NCI-H2171 (cell line): Measurements from ENCODE around the gene TBCD.
"Not testable (repeated sequence)": the region's sequence is repeated elsewhere in the genome, so short reads cannot be mapped to it uniquely, and the experiment has no call there.

Experiments
- DNase-seq: peaks from one replicate; lab custom pipeline; 2025; lab: John Stamatoyannopoulos, UW

TBCD gene

DNA sequence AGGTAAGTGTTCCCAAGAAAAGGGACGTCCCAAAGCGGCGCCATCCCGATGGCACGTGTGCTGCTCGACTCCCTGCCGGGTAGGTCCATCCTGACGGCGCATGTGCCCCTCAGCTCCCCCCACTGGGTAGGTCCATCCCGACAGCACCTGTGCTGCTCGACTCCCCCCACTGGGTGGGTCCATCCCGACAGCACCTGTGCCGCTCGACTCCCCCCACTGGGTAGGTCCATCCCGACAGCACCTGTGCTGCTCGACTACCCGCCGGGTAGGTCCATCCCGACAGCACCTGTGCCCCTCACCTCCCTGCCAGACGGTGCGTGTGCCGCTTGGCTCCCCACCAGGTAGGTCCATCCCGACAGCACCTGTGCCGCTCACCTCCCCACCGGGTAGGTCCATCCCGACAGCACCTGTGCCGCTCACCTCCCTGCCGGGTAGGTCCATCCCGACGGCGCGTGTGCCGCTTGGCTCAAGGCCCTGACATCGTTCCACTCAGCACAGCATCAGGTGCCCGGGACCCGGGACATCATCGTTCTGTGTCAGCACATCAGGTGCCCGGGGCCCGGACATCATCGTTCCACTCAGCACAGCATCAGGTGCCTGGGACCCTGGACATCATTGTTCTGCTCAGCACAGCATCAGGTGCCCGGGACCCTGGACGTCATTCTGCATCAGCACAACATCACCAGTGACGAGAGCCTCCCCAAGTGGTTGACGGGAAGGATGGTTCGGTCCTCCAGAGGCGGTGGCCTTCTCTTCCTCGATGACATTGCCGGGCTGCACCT lies 22.2 kb upstream of the TBCD start:
- no peak for DNase-seq

DNA sequence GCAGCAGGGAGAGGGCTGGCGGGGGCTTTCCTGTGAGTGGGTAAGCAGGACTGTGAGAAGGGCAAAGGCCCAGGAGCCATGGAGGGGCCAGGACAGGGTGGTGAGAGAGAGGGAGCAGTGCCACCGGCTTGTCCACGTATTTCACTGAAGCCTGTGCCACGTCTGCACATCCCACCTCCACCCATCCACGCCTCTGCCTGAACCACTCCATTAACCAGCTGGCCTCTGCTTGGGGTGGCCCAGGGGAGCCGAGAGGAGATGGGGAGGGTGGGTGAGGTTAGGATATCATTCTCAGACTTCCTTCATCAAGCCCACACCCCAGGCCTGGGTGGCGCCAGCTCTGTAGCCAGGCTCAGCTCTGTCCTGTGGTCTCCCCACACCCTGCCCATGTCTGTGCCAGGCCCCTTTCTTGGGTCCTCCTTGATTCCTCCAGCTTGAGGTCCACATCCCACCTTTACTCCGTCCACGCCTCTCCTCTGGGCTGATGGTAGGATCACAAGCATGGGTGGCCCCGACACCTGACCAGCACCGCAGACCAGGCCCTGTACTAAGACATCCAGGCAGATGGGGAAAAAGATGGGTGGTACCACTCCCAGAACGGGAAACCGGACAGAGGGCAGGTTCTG lies 19.6 kb upstream of the TBCD start:
- DNase-seq = no peak

DNA sequence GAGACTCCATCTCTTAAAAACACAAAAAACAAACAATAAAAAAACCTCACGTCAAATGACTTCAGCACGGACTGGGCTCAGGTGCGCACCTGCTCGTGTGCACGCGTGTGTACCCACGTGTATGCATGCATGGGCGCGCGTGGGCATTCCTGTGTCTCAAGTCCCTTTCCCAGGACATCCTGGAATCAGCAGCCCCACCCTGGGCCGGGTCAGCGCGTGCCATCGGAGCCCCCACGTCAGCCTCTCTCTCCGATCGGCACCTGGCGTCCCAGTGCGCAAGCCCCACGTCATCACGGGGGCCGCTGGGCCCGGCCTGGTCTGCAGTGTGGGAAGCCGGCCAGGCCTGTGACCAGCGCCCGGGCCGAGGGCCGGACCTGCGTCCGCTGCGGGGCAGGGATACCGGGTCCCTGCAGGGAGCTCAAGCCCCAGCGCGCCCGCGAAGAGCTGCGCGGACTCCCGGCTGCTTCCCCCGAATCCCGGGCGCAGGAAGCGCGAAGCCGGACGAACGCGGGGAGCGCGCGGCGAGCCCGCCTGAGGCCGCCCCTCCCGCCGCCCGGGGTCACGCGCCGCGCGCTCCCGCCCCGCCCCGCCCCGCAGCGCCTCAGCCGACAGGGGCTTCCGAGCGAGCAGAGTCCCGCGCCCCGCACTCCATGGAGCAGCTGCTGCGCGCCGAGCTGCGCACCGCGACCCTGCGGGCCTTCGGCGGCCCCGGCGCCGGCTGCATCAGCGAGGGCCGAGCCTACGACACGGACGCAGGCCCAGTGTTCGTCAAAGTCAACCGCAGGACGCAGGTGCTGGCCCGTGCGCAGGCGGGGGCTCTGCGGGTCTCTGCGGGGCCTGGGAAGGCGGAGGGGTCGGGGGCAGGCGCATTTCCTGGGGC lies 16.6 kb upstream of the TBCD start, which contains the start of gene FN3K:
Gene FN3K, plus strand, starts transcription at position 629 of the 880 bp plus-strand sequence. Its CDS starts 22 bp downstream, at position 651.
- peak; percentile 54 for DNase-seq

DNA sequence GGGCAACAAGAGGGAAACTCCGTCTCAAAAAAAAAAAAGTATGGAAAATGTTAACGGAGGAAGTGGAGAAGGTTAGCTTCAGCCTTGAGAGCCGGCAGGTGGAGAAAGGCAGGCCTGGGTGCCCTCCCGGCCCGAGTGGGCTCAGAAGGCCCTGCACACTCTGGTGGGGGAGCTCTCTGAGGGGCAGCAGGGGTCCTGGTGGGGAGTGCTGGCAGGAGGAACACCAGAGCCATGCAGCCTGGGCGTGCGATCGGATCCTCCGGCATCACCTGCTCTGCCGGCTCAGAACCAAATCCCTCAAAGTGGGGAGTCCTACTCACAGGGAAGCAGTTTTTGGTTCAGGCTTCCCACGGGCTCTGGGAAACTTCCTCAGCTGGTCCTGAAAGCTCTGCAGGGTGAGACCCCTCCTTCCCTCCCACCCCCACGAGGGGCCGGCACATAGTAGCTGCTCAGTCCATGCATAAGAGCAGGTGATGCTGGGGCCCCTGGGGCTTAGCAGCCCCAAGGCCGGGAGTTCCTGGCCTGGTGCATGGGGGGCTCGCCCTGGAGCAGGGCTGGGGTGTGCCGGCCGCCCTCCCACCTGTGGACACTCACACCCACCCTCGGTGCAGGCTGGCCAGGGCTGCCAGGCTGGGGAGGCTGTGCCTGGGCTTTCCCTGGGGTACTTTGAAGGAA lies 15.2 kb upstream of the TBCD start:
- DNase-seq = no peak

DNA sequence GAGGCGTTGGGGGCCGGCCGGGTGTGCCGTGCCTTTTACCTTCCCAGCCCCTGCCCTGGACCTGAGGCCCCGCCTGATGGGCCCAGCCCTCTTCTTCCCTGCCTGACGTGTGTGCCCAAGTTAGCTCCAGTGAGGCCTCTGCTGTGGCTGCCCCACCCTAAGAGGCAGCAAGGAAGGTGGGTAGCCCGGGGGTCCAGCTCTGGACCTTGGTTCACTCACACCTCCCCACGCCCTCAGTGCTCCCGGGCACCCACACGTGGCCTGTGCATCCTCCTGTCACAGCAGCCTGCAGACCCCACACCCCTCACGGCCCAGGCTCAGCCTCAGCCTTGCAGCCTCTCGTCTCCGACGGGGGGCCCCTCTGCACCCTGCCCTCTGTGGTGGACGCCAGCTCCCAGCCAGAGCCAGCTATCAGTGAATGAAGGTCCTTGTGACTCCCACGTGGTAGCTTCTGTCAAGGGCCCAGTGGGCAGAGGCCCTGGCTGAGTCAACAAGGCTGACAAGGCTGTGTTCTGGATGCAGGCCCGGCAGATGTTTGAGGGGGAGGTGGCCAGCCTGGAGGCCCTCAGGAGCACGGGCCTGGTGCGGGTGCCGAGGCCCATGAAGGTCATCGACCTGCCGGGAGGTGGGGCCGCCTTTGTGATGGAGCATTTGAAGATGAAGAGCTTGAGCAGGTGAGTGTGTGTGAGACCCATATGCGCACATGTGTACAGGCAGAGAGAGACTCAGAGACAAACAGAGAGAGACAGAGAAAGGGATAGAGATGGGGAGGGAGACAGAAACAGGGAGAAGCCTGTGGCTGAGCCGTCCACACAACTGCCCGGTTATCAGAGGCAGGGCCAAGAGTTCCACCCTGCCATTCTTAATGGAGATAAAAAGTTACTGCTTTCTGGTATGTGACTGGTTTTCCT lies 13.6 kb upstream of the TBCD start:
- DNase-seq = no peak

DNA sequence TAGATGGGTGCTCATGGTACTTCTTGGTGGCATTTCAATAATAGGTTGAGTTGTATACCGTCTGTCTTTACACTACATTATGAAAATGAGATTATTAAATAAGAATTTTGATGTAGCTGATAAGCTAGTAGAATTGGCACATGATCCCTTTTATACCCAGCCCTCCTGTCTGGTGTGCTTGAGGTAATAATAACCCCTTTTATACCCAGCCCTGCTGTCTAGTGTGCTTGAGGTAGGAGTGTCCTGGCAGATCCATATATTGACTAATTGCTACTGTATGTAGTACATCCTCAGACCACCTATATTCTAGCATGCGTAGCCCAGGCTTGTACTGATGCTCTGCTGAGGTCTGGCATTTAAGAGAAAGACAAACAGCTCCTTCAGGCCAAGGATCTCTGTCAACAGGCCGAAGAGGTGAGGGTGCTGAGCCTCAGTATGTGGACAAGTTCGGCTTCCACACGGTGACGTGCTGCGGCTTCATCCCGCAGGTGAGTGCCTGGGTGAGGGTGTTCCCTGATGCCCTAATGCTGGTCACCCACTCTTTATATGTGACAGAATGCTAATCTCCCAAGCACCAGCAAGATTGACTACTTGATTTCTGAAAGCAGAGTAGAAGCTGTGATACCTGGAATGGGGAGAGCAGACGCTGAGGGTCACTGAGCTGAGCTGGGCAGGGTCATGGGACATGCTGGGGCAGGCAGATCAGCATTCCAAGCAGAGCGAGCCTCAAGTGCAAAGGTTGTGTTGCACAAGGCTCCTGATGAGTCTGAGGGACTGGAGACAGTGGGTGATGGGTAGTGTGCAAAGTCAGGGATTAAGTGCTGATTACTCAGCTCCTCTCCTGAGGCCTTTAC lies 10.7 kb upstream of the TBCD start:
- no peak for DNase-seq

DNA sequence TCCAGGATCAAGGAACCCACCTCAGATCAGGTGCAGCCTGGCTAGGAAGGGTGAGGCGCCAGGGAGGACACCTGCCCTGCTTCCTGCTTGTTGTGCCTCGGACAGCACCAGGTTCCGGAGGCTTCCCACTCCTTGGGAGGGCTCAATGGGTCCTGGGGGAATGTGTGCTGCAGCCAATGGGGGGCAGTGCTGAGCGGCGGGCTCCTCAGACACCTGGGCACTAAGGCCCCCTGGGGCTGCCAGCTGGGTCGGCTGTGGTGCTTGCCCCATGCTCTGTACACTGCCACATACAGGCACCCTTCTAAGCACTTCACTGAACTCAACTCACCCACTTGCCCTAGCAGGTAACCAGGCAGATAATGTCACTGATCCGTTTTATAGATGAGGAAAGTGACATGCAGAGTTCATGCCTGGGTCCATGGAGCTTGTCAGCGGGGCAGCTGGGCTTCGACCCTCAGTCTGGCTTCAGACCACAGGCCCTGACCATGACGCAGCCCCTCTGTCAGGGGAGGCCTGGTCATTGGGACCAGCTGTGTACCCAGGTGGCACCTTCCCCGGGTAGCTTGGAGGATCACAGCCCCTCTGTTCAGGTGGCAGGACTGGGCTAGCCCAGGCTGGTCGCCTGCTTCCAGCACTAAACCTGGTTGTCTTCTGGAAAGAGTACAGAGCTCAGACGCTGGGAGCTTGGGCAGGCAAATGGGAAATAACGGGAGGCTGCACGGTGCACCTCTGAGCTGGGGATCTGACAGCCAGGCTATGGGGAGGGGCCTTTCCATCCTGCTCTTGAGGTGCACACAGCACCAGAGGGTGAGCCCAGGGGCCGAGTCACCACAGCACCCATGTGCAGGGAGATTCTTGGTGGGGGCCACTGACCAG lies 8.3 kb upstream of the TBCD start:
- no peak for DNase-seq

DNA sequence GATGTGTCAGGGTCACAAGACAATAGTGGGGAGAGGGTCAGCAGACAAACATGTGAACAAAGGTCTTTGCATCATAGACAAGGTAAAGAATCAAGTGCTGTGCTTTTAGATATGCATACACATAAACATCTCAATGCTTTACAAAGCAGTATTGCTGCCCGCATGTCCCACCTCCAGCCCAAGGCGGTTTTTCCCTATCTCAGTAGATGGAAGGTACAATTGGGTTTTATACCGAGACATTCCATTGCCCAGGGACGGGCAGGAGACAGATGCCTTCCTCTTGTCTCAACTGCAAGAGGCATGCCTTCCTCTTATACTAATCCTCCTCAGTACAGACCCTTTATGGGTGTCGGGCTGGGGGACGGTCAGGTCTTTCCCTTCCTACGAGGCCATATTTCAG lies 7.1 kb upstream of the TBCD start:
- DNase-seq = not testable (repeated sequence)

DNA sequence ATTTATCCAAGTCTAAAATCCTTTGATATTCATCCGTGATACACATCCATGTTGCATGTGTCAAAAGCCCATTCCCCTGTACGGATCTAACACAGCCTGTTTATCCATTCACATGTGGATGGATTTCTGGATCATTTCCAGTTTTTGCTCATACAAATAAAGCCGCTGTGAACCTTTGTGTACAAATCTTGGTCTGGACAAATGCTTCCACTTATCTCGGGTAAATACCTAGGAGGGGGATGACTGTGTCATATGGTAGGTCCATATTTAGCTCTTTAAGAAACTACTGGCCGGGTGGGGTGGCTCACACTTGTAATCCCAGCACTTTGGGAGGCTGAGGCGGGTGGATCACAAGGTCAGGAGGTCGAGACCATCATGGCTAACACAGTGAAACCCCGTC lies 6.3 kb upstream of the TBCD start:
- no peak for DNase-seq

DNA sequence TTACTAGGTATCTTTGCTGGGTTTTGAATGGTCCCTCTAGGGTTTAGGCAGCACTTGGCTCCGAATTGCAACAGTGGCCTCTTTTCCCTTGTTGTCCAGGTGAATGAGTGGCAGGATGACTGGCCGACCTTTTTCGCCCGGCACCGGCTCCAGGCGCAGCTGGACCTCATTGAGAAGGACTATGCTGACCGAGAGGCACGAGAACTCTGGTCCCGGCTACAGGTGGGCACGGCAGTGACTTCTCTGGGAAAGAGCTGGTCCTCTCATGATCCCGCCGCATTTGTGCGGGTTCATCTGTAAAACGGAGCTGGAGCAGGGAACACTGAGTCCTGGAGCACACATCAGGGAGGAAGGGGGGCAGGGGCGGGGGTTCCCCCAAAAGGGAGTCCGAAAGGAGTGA lies 3.1 kb upstream of the TBCD start:
- no peak for DNase-seq

DNA sequence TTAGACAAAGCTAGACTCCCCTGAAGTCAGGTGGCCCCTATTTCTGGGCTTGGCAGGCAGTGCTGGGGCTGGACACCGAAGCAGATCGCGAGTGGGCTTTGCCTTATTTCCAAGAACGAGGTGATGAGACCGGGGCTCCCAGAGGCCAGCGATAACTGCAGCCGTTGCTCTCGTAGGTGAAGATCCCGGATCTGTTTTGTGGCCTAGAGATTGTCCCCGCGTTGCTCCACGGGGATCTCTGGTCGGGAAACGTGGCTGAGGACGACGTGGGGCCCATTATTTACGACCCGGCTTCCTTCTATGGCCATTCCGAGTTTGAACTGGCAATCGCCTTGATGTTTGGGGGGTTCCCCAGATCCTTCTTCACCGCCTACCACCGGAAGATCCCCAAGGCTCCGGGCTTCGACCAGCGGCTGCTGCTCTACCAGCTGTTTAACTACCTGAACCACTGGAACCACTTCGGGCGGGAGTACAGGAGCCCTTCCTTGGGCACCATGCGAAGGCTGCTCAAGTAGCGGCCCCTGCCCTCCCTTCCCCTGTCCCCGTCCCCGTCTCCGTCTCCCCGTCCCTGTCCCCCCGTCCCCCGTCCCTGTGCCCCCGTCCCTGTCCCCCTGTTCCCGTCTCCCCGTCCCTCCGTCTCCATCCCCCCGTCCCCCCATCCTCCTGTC lies 1.5 kb upstream of the TBCD start:
- DNase-seq = no peak

DNA sequence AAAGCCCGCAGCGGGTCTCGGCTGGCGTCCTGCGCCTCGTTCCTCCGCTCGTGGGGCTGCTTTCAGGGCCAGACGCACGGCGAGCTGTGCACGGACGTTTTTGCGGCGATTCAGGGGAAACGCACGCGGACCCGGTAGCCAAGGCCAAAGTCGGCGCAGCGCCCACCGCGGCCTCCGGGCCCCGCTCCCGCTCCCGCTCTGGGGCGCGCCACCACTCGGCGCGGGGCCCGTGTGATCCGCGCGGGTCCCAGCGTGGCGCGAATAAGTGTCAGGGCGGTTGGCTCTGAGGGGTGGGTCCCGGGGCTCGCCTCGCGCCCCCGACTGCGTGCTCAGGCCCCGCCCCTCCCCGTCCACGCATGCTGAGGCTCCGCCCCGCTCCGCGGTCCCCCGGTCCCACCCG lies 694 bp upstream of the TBCD start:
- no peak for DNase-seq

DNA sequence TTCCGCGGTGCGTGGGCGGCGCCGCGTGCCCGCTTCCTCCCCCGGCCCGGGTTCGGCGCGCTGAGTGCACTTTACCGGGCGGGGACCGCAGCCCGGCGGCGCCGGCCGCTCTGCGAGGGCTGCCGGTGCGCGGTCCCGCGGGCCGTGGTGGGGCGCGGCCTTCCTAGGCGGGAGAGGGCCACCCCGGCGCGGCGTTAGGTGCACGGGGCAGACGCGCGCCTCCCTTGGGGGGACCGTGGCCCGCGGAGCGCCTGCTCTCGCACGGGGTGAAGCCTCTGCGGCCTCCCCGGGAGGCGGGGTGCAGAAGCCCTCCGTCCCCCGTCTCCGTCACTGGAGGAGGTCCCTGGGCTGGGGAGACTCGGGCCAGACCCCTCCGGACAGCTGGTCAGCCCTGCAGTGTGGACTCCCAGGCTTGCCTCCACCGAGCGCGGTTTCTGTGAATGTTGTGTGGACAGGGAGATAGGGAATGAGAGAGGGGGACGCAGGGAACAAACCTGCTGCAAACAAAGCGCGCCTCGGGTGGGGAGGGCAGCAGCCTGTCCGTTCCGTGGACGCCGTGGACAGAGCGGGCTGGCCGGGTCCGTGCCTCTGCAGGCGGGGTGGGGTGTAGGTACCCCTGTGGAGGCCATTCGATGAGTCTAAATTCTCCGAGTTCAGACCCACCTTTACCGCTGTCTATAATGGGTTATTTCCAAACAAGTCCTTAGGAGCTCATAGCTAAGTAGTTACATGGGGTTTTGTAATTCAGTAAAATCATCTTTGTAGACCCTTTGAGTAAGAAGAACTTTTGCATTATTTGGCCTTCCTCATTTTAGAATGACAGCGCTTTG lies 721 bp downstream of the TBCD start:
- DNase-seq = no peak

DNA sequence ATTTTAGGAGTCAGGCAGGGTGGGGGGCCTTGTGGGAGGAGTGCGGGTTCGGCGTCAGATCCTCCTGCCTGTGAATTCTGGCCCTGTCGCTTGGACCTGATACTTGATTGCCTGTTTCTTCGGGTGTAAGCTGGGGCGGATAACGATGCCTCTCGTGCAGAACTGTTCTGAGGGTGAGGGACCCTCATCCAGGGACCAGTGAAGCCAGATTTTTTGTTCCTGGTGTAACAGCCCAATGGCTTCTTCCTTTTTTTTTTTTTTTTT lies 1.3 kb downstream of the TBCD start:
- DNase-seq = no peak

DNA sequence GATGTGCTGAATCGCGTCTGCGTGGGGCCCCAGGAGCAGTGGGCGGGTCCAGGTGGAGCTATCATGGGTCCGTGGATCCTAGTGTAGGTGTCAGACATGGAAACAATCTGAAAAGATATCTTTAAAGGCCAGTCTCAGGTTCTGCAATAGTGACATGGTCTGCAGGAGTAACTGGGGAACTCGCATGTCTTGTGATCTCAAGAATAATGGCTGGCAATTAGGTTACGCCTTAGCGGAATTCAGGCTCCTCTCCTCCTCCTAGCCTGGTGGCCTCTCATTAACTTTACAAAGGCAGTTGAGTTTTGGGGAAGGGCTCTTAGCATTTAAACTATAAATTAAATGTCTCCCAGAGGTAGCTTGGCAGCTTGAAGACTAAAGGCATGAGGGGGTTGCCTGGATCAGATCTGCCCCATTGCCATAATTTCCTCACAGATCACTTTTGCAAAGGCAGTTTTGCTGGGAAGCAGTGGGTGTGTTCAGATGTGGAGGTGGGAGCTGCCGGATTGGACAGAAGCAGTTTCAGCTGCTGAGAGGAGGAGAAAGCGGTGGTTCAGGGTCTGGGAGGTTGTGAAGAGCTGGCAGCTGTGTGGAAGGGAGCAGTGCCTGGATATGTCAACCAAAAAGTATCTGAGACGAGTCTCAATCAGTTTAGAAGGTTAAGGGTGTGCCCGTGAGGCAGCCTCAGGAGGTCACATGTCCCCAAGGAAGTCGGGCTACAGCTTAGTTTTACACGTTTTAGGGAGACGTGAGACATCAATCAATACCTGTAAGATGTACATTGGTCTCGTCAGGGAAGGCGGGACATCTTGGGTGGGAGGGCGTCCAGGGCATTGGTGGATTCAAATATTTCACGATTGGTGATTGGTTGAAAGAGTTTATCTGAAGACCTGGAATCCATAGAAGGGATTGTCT lies 2.7 kb downstream of the TBCD start:
- DNase-seq = no peak

DNA sequence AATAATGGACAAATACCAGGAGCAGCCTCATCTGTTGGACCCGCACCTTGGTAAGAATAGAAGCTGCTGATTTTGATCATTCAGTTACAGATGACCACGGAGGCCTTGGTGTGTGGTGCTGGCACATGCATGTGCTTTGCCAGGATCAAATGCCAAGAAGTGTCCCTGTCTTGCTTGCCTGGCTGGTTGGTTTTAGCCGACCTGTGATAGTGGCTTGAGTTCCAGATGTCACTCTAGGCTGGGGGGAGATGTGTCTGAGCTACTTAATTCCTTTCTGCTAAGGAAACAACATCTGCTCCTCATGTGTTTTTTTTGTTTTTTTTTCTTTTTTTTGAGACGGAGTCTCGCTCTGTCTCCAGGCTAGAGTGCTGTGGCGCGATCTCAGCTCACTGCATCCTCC lies 4.3 kb downstream of the TBCD start:
- DNase-seq = peak; percentile 56

DNA sequence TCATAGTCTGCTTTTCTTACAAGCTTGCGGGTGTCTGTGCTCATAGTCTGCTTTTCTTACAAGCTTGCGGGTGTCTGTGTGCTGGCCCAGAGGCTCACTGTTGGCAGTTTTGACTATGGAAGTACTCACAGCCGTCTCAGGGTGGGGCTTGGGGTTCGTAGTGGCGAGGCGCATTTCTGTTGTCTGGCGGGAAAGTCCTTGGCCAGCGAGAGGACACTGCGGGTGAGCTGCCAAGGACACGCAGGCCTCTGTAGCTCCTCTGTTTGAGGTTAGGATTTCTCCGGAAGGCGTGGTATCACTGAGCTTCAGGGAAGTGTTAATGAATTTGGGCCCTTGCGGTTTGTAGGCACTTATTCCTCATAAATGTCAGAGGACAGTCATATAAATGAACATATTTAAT lies 13.5 kb downstream of the TBCD start:
- no peak for DNase-seq
